Measurements from ENCODE around the gene PCNX3.

- TF ChIP-seq POLR2A (IDR thresholded peaks at IDR 0.05; ENCODE audit: low read length) (no peak), GATA1 (IDR thresholded peaks at IDR 0.05; ENCODE audit: low read depth, low read length) (no peak)
These were observed 8.5 kb downstream of the PCNX3 start for GRCh38 chr11:65623852-65624616.
